Panc1 (cell line): ENCODE measurements around the gene NFKB1.

Source experiments
- POLR2AphosphoS5 ChIP-seq: IDR thresholded peaks from 2 replicates; pipeline ENCODE4 v1.6.1; 2012; ENCODE audit warnings: mild to moderate bottlenecking, low read depth, low read length, moderate library complexity
- TF ChIP-seq, protein P1 (sequence below): fragments of 450-650 bp; IDR thresholded peaks from 2 replicates; pipeline ENCODE4 v1.5.1; 2017; ENCODE audit warnings: mild to moderate bottlenecking

DNA sequence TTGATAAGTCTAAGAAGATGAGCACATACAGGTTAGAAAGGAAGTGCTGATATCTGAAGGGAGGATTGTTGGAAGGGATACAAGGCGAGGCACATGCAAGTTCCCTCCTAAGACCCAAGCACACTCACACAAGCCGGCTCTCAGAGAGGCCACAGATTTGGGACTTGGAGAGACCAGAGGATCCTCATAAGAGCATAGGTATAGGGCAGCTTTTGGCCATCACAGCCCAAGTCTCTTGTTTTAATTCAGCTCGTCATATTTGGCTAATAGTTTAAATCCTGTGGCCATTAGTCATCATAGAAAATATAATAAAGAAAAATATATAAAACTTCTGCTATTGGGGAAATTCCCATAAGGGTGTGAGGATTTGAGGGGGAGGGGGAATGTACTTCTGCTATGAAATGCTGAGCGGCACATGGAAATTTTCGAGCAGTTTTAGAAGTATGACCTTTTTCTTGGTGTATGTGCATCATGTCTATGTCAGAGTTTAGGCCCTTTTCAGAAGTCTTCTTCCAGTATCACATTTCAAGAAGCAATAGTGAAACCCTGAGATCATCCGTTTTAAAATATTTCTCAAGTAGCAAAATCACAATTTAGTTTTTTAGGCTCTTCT, 97.7 kb downstream of the NFKB1 start:
- TF ChIP-seq, protein P1, sequence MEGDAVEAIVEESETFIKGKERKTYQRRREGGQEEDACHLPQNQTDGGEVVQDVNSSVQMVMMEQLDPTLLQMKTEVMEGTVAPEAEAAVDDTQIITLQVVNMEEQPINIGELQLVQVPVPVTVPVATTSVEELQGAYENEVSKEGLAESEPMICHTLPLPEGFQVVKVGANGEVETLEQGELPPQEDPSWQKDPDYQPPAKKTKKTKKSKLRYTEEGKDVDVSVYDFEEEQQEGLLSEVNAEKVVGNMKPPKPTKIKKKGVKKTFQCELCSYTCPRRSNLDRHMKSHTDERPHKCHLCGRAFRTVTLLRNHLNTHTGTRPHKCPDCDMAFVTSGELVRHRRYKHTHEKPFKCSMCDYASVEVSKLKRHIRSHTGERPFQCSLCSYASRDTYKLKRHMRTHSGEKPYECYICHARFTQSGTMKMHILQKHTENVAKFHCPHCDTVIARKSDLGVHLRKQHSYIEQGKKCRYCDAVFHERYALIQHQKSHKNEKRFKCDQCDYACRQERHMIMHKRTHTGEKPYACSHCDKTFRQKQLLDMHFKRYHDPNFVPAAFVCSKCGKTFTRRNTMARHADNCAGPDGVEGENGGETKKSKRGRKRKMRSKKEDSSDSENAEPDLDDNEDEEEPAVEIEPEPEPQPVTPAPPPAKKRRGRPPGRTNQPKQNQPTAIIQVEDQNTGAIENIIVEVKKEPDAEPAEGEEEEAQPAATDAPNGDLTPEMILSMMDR = no peak
- no peak for TF ChIP-seq POLR2AphosphoS5
